Muscle of arm (tissue), 12 donors: ENCODE data around the gene KIF5C. TPM values are rescaled to one million over a fixed set of nuclear protein-coding genes. Genes with fewer than 3 reads are reported as not detected.

Experiments
- DNase-seq: peaks from one replicate; pipeline ENCODE4 v3.0.0-alpha.2; 2013
- polyA plus RNA-seq, 12 donors: library from polyadenylated mRNA; unstranded; fragments of 120-200 nt; gene quantifications; one replicate each; pipeline ENCODE4 v1.2.1, GENCODE V29; 2013; ENCODE audit not compliant: insufficient read length in 12 of 12

KIF5C gene
- polyA plus RNA-seq, 12 donors = 1.4 to 32.2 (median 2.1) TPM; not detected in 1

DNA sequence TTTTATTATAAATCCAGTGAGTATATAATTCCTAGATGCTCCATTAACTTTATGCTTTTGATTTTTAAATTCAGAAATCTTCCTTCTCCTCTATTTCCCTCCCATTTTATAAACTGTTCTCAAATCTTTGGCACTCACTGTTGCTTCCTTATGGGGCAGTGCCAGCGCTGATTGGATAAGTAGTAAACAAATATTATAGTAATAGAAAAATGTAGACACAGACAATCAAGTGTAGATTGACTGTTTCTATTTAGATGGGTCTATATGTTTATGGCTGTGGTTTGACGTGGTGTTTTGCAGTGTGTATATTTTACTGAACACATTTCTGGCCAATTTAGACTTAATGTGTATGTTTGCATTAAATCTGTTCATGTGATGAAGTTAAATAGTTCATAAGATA, 200.1 kb downstream of the KIF5C start:
- no peak for DNase-seq

DNA sequence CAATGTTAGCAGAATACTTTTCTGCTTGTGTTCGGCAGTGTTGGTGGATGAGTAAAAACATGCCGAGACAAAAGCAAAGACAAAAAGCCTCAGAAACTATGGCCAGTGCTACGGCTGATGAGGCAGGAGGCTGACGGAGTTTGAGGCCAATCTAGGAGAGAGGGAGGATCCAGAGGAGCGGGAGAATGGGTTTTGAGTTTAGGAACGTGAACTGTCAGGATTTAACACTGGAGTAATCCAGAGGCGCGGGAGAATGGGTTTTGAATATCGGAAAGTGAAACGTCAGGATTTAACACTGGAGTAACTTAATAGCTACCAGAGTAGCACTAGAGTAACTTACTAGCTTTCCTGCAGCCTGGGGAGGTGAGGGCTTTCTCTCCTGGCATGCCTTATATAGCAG, 200.8 kb downstream of the KIF5C start:
- peak; percentile 42 for DNase-seq

Other genes starting within 250 kb of the KIF5C start
- 10 to 100 TPM in 11 of 12 donors, not detected in 1; 26.3 to 47.8 (median 29.9) TPM for gene EPC2, start 230.5 kb upstream of the KIF5C start, polyA plus RNA-seq
- 10 to 100 TPM in 1 of 12 donors, 1 to 10 TPM in 2, under 1 TPM in 4, not detected in 5; 0.14 to 27.5 (median 0.24) TPM for gene LYPD6B, start 163.5 kb downstream of the KIF5C start, polyA plus RNA-seq